Adrenal gland (tissue), 12 donors: ENCODE results near the gene CENPU. TPM values are rescaled to one million over a fixed set of nuclear protein-coding genes. Genes with fewer than 3 reads are reported as not detected.

Experiments used
- DNase-seq, 7 donors: peaks; one replicate each; pipeline ENCODE4 v3.0.0-alpha.2; 2019 to 2020
- H3K27ac ChIP-seq, 5 donors: fragments of 200-600 bp; sonication (generic) in 4 of 5; 1 replicate in 3 of 5; 2 replicates in 2 of 5; pipeline versions ENCODE4 v1.5.1 to v1.8.0; 2016 to 2020; ENCODE audit warnings: mild to moderate bottlenecking in 1 of 5
- H3K27me3 ChIP-seq: fragments of 200-600 bp; 2 replicates; pipeline ENCODE4 v1.8.0; 2021
- H3K36me3 ChIP-seq, 2 donors: fragments of 200-600 bp; replicated peaks in 1 of 2; 1 replicate in 1 of 2; 2 replicates in 1 of 2; pipeline versions ENCODE4 v1.5.1 to v1.8.0; 2018 to 2022
- H3K4me1 ChIP-seq, 2 donors: fragments of 200-600 bp; replicated peaks in 1 of 2; 1 replicate in 1 of 2; 2 replicates in 1 of 2; pipeline versions ENCODE4 v1.5.1 to v1.8.0; 2018 to 2021
- H3K4me3 ChIP-seq, 4 donors: fragments of 200-600 bp; sonication (generic) in 3 of 4; one replicate each; pipeline ENCODE4 v1.5.1; 2016 to 2018
- H3K9me3 ChIP-seq, 3 donors: fragments of 200-600 bp; sonication (generic) in 1 of 3; replicated peaks in 1 of 3; 1 replicate in 2 of 3; 2 replicates in 1 of 3; pipeline versions ENCODE4 v1.5.1 to v1.8.0; 2016 to 2021
- CTCF ChIP-seq, 6 experiments: fragments of 450-650 bp in 4 of 6; fragments of 200-600 bp in 2 of 6; sonication (generic) in 1 of 6; IDR thresholded peaks; 1 replicate in 5 of 6; 2 replicates in 1 of 6; pipeline versions ENCODE4 v1.5.1 to v1.8.0; 2016 to 2021; ENCODE audit warnings: antibody characterized with exemption in 6 of 6, mild to moderate bottlenecking in 2 of 6, moderate library complexity in 1 of 6
- POLR2A ChIP-seq, 2 donors: fragments of 450-650 bp; IDR thresholded peaks; one replicate each; pipeline ENCODE4 v1.6.1; 2017; ENCODE audit warnings: antibody characterized with exemption in 2 of 2, mild to moderate bottlenecking in 2 of 2, moderate library complexity in 1 of 2
- WGBS, 4 donors: extraction: QIAGEN DNeasy Blood & Tissue Kit in 2 of 4; methylation state at CpG; one replicate each; pipeline versions ENCODE4 v1.1.5 to v1.1.7; 2013 to 2017; 5-methylcytosine and 5-hydroxymethylcytosine counted together
- intact Hi-C, 2 donors: fragments of 100-400 bp; cut with DNase I; formaldehyde crosslinking; loops; one replicate each; pipeline versions ENCODE4 v1.14.1 to v1.15.0; 2022 to 2023
- polyA plus RNA-seq, 3 donors: library from polyadenylated mRNA; stranded (reverse); fragments of 200-250 nt in 2 of 3; fragments of 350-450 nt in 1 of 3; fragmentation: Illumina TruSeq in 1 of 3; extraction: RNeasy Lipid Tissue Mini Kit (QIAGEN cat#74804) in 1 of 3; gene quantifications; one replicate each; pipeline ENCODE4 v1.2.3, GENCODE V29; 2013 to 2014
- total RNA-seq, 9 donors: library from RNA; depleted of rRNA in 4 of 9; stranded (reverse); fragments of >200 nt in 4 of 9; fragments of 120-200 nt in 1 of 9; fragmentation: NEBNext Ultra II Directional in 1 of 9; extraction: Animal tissue kit (Norgen Biotek cat#: 25700) in 1 of 9; gene quantifications; one replicate each; pipeline versions ENCODE4 v1.1.0 to v1.2.4, GENCODE V29; 2013 to 2023
- donor health status: healthy with polysubstance abuse.
- donor health status: Bipolar disorder and iron deficiency.
- donor health status: DM: yes; HTN: yes; CAD: no.
- donor health status: DM: no; HTN: no; CAD: no.
- donor health status: DM: no; HTN: no; CAD: no.
- donor health status: DM: yes; HTN: yes; CAD: no.

The CENPU gene
- total and polyA plus RNA-seq, 12 donors = 0.97 to 15.6 (median 2.9) TPM

GRCh38 chr4:184693056-184693455, 40.8 kb downstream of the CENPU start:
- no peaks in the 10 kb centered on the region for H3K27me3 ChIP-seq
- peaks cover 0 to 7% of the 10 kb centered on the region in 2 donors for H3K36me3 ChIP-seq
- peaks cover 0 to 7% of the 10 kb centered on the region in 2 donors for H3K4me1 ChIP-seq
- no peak overlapping the region for H3K27ac ChIP-seq
- intact Hi-C loops = no loop called here
- no peak overlapping the region for H3K4me3 ChIP-seq
- DNase-seq = no peak
- WGBS, 4 donors = 92 to 96% (median 93%) methylated on average over 5 of the region's 5 CpGs
- no peak for TF ChIP-seq POLR2A (IDR thresholded peaks at IDR 0.05)
- no peak for TF ChIP-seq CTCF (IDR thresholded peaks at IDR 0.05)
- no peaks in the 10 kb centered on the region for H3K9me3 ChIP-seq

- Histone ChIP-seq H3K36me3 (no peaks in the 10 kb centered on the region), H3K4me1 (no peaks in the 10 kb centered on the region), H3K4me3 (no peak overlapping the region), H3K27me3 (no peaks in the 10 kb centered on the region), H3K9me3 (no peaks in the 10 kb centered on the region), H3K27ac (no peak overlapping the region)
- intact Hi-C loops = no loop called here
- 56 to 100% (median 59%) methylated on average over 1 to 5 of the region's 5 CpGs for WGBS, 4 donors
- no peak for DNase-seq
- TF ChIP-seq POLR2A (IDR thresholded peaks at IDR 0.05) = no peak
- TF ChIP-seq CTCF (IDR thresholded peaks at IDR 0.05) = no peak
Observed at GRCh38 chr4:184689681-184690080, 44.2 kb downstream of the CENPU start.

- no peak for TF ChIP-seq CTCF (IDR thresholded peaks at IDR 0.05)
- TF ChIP-seq POLR2A (IDR thresholded peaks at IDR 0.05) = no peak
- no peak for DNase-seq
- Histone ChIP-seq H3K4me1 (no peaks in the 10 kb centered on the region), H3K36me3 (no peaks in the 10 kb centered on the region), H3K4me3 (no peak overlapping the region), H3K27ac (no peak overlapping the region), H3K9me3 (no peaks in the 10 kb centered on the region), H3K27me3 (no peaks in the 10 kb centered on the region)
- intact Hi-C loops = no loop called here
- 75 to 81% (median 78%) methylated on average over 11 of the region's 11 CpGs for WGBS, 4 donors
Observed at GRCh38 chr4:184688447-184688846, 45.4 kb downstream of the CENPU start.

GRCh38 chr4:184688005-184688404, 45.9 kb downstream of the CENPU start:
- Histone ChIP-seq H3K4me1 (no peaks in the 10 kb centered on the region), H3K36me3 (no peaks in the 10 kb centered on the region), H3K9me3 (no peaks in the 10 kb centered on the region), H3K27ac (no peak overlapping the region), H3K4me3 (no peak overlapping the region), H3K27me3 (no peaks in the 10 kb centered on the region)
- WGBS, 4 donors = 59 to 62% (median 61%) methylated on average over 3 of the region's 3 CpGs
- no peak for TF ChIP-seq POLR2A (IDR thresholded peaks at IDR 0.05)
- TF ChIP-seq CTCF (IDR thresholded peaks at IDR 0.05) = no peak
- intact Hi-C loops = no loop called here
- DNase-seq = no peak
